KMS-11 (cell line): Measurements from ENCODE around the gene CACNA1I.

ENCODE experiments used
- H2AFZ ChIP-seq: fragments of 200-600 bp; sonication (generic); 2 replicates; pipeline ENCODE4 v1.6.1; 2016; ENCODE audit warnings: antibody characterized with exemption, mixed run types, low read depth
- H3K27ac ChIP-seq: fragments of 200-600 bp; sonication (generic); 2 replicates; pipeline ENCODE4 v1.6.1; 2016; ENCODE audit warnings: mild to moderate bottlenecking, mixed run types
- H3K27me3 ChIP-seq: fragments of 200-600 bp; sonication (generic); 2 replicates; pipeline ENCODE4 v1.6.1; 2017; ENCODE audit warnings: mild to moderate bottlenecking, low read depth, mixed run types, moderate library complexity; ENCODE audit not compliant: insufficient read depth
- H3K36me3 ChIP-seq: fragments of 200-600 bp; sonication (generic); 2 replicates; pipeline ENCODE4 v1.6.1; 2017; ENCODE audit warnings: mild to moderate bottlenecking, mixed run types; ENCODE audit not compliant: insufficient read depth
- H3K4me1 ChIP-seq: fragments of 200-600 bp; sonication (generic); 2 replicates; pipeline ENCODE4 v1.6.1; 2016; ENCODE audit warnings: mild to moderate bottlenecking, low read depth, mixed run types; ENCODE audit not compliant: poor library complexity, severe bottlenecking
- H3K4me2 ChIP-seq: fragments of 200-600 bp; sonication (generic); 2 replicates; pipeline ENCODE4 v1.7.0; 2016; ENCODE audit warnings: mild to moderate bottlenecking, mixed run types
- H3K4me3 ChIP-seq: fragments of 200-600 bp; sonication (generic); IDR thresholded peaks from 2 replicates; pipeline ENCODE4 v1.6.1; 2017; ENCODE audit warnings: low read depth, low read length, mixed read lengths; ENCODE audit not compliant: insufficient read depth
- H3K79me2 ChIP-seq: fragments of 200-600 bp; sonication (generic); 2 replicates; pipeline ENCODE4 v1.6.1; 2016; ENCODE audit warnings: low read depth, mixed run types; ENCODE audit not compliant: insufficient read depth
- H3K9ac ChIP-seq: fragments of 200-600 bp; sonication (generic); 2 replicates; pipeline ENCODE4 v1.6.1; 2016; ENCODE audit warnings: mild to moderate bottlenecking, mixed run types
- H4K20me1 ChIP-seq: fragments of 200-600 bp; sonication (generic); 2 replicates; pipeline ENCODE4 v1.6.1; 2016; ENCODE audit warnings: mild to moderate bottlenecking, mixed run types; ENCODE audit not compliant: insufficient read depth
- CTCF ChIP-seq: fragments of 200-600 bp; sonication (generic); conservative IDR thresholded peaks from 2 replicates; pipeline ENCODE4 v1.6.1; 2017; ENCODE audit warnings: low read depth, mild to moderate bottlenecking, antibody characterized with exemption, low read length, moderate library complexity, mixed read lengths

CACNA1I gene

DNA sequence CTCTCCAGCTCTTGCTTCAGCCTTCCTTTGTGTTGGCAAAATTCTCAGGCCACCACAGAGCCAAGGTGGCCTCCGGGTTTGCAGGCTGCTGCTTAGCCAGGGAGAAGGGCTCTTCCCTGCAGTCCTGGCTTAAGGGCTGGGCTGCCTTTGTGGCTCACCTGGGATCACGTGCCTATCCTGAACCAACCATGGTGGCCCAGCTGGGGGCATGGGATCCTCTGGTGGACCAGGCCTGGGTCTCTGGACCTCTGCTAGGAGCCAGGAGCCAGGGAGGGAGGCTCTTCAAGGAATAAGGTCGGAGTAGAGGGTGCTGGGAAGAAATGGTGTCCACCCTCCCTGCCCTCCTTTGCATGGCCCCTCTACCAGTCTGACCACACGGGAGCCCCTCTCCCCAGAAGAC, 43.9 kb downstream of the CACNA1I start:
- Histone ChIP-seq H3K27ac (no peak overlapping the region), H3K4me2 (no peak overlapping the region), H3K4me3 (no peak overlapping the region), H4K20me1 (no peaks in the 10 kb centered on the region), H3K79me2 (no peaks in the 10 kb centered on the region), H3K27me3 (peaks cover 62% of the 10 kb centered on the region), H2AFZ (no peak overlapping the region), H3K4me1 (no peaks in the 10 kb centered on the region), H3K9ac (no peak overlapping the region), H3K36me3 (no peaks in the 10 kb centered on the region)
- TF ChIP-seq CTCF: no peak

- no peak overlapping the region for H3K4me3 ChIP-seq
- no peaks in the 10 kb centered on the region for H4K20me1 ChIP-seq
- TF ChIP-seq CTCF: no peak
- no peaks in the 10 kb centered on the region for H3K36me3 ChIP-seq
- no peaks in the 10 kb centered on the region for H3K79me2 ChIP-seq
- H2AFZ ChIP-seq: no peak overlapping the region
- no peak overlapping the region for H3K27ac ChIP-seq
- H3K4me1 ChIP-seq: no peaks in the 10 kb centered on the region
- no peak overlapping the region for H3K9ac ChIP-seq
- H3K4me2 ChIP-seq: no peak overlapping the region
- H3K27me3 ChIP-seq: peaks cover 47% of the 10 kb centered on the region
Measured at GRCh38 chr22:39616051-39616450, 45.5 kb downstream of the CACNA1I start.

DNA sequence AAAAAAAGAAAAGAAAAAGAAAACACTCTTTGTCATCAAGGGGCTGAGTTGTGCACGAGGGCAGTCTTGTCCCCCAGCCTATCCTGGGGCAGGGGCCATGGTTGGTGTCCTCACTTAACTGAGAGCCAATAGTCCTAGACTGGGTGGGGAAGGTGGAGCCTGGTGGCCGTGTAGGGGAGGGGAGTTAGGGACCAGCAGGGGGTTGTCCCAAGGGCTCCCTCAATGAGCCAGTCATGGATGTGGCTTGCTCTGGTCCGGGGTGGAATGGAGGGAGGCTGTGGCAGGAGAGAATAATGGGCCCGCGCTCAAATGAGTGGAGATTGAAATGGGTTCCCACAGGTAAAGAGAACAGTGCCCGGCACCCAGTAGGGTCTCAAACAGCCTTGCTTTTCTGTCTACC, 46.2 kb downstream of the CACNA1I start:
- no peak overlapping the region for H3K27ac ChIP-seq
- H2AFZ ChIP-seq: no peak overlapping the region
- no peak overlapping the region for H3K4me2 ChIP-seq
- TF ChIP-seq CTCF: no peak
- no peak overlapping the region for H3K4me3 ChIP-seq
- no peaks in the 10 kb centered on the region for H3K36me3 ChIP-seq
- no peaks in the 10 kb centered on the region for H3K79me2 ChIP-seq
- H3K27me3 ChIP-seq: peaks cover 42% of the 10 kb centered on the region
- no peak overlapping the region for H3K9ac ChIP-seq
- no peaks in the 10 kb centered on the region for H4K20me1 ChIP-seq
- H3K4me1 ChIP-seq: no peaks in the 10 kb centered on the region

DNA sequence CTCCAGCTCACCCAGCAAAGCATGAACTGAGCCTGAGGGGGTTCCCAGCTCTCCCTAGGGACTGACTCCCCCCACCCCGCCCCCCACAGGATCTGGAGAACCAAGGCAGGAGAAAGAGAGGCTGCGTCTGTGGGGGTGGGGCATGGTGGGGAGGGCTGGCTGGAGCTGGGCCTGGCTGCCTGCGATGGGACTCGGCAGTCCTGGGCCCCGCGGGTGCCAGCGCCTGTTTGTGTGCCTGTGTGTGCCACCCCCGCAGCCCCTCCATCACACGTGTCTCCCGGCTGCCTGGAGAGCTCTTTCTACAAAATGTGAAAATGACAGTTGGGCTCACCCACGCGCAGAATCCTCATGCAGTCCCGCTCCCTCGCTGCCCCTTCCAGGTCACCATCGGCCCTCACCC, 46.8 kb downstream of the CACNA1I start:
- no peak for TF ChIP-seq CTCF
- H3K4me3 ChIP-seq: no peak overlapping the region
- H3K79me2 ChIP-seq: no peaks in the 10 kb centered on the region
- H4K20me1 ChIP-seq: no peaks in the 10 kb centered on the region
- no peaks in the 10 kb centered on the region for H3K36me3 ChIP-seq
- H2AFZ ChIP-seq: no peak overlapping the region
- no peak overlapping the region for H3K27ac ChIP-seq
- no peak overlapping the region for H3K9ac ChIP-seq
- no peaks in the 10 kb centered on the region for H3K4me1 ChIP-seq
- H3K27me3 ChIP-seq: peaks cover 36% of the 10 kb centered on the region
- H3K4me2 ChIP-seq: no peak overlapping the region
